ENCODE results near the gene CERS1.
A peak's percentile ranks its signal among the peaks of the same experiment; 100 is the strongest.

Gene CERS1

DNA sequence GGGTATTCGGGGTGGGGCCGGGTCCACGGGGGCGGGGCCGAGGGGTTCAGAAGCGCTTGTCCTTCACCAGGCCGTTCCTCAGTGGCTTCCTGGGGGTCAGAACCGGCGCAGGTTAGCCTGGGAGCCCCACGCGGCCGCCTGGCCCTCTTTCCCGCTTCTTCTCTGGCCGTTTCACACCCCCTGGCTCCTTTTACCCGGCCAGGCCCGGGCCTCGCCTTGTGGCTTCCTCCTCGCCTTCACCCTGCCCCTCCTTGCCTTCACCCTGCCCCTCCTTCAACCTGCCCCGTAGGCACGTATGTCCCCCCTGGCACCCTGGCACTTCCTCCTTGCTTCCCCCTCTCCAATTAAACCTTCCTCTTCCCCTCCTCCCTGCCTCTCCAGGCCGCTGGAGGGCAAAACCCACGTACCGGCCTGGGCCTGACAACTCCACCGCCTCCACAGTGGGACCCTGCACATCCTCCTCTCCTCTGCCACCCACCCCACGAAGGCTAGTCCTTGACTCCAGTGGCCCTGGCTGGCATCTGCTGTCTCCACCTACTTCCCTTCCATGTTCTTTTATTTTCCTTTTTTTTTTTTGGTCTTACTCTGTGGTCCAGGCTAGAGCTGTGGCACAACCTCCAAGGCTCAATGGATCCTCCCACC lies 25.3 kb downstream of the CERS1 start:
- peak in 3 of 4 experiments; percentile 17 to 34 (median 23) for DNase-seq

DNA sequence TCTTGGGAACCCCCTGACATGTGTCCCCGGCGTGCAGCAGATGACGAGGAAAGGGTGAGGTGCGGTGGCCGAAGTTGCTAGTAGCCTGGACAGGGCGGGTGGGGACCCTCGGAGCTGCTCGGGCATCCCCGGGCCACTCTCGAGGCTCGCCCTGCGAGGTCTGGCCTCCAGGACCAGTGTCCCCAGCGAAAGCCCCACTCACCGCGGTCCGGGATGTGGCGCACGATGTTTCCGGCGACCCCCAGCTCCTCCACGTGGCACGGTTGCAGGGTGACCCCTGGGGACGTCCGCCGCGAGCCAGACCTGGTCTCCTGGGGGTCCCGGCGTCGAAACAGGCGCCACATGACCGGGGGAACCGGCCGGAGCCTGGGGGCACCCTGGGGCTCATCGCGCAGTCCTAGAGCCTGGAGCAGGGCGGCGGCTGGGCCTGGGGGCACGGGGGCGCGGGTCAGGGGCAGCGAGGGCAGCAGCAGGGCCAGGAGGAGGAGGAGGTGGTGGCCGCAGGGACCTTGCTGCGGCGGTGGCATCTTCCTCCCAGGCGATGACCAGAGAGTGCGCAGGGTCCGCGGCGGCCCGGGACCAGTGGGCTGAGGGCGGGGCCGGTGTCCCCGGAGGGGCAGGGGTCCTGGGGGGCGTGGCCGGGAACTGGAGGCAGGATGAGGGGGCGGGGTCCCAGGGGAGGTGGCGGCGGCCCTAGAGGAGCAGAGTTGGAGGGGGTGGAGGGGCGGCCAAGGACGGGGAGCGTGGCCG lies 26.0 kb downstream of the CERS1 start:
- DNase-seq, result no peak

DNA sequence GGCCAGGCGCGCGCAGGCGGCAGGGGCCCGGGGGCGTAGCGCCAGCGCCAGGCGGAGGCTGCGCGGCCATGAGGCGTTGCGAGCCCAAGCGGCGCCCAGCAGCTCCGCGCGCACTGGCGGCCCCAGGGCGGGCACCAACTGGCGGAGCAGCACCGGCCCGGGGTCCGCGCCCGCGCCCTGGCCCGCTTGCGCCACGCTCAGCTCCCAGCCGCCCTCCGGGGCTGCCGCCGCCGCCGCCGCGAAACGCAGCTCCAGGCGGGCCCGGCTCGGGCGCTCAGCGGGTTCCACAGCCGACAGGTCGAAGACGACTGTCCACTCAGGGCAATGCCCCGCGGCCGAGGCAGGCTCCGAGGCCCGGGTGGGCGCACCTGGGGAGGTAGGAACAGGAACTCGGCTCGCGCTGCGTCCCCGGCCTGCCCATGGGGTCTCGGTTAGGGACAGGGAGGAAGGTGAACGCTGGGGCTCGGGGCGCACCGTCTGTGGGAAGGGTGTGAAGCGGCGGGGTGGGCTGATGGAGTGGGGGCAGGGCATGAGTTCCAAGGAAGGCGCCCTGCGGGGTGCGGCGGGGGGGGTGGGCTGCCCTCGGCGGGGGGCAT lies 26.8 kb downstream of the CERS1 start:
- DNase-seq, result no peak

DNA sequence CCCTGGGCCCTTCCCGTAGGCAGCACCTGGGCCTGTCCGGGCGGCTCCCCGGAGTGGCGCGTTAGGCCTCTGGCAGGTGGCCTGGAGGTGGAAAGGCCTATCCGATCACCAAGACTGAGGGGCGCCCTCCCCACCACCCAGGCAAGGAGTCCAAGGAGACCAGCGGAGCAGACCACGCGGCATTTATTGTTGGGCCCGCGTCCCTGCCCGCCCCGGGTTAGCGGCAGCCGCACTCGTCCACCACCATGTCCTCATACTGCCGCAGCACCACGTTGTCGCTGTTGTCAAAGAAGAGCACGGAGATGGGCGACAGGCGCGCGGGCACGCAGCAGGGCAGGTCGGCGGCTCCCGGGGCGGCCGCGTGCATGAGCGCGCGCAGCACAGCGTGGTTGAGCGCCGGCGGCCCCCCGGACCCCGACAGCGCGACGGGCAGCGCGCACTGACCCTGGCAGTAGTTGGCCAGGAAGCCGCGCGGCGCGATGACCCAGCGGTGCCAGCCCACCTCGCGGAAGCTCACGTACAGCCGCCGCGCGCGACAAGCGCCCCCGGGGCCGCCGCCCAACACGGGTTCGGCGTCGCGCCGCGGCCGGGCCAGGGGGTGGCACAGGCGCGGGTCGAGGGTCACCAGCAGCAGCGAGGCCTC lies 27.5 kb downstream of the CERS1 start:
- DNase-seq, result no peak

DNA sequence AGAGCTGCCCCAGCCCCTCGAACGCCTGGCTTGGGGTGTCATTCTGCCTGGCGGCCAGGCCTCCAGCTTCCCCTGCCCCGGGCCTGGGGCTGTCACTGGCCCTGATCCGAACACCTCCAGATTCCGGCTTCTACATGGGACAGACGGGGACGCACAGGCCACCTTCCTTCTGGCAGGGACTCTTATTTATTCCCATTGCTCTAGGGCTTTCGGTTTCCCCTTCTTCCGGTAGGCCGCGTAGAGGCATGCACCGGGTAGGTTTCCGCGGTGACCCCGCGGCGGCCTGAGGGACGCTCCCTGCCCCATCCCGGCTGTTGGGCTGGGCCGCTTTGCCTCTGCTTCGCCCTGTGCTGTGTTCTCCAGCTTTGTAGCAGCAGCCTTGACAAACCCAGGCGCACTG lies 28.2 kb downstream of the CERS1 start:
- no peak for DNase-seq

DNA sequence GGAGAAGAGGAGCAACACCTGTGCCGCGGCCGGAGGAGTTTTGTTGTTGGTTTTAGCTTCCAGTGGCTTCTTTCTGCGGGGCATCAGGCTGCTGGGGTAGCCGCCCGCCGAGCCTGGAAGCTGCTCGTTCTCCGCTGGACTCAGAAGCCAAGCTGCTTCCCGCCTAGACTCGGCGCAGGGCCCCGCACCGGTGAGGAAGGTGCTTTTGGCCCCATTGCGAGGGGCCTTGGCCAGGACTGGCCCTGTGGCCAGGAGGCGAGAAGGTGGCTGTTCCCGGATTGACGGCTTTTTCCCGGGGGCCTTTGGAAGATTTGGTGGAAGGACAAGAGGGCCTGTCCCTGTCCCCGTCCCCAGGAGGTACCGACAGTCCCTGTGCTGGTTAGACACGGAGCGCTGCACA lies 28.8 kb downstream of the CERS1 start:
- no peak for DNase-seq

DNA sequence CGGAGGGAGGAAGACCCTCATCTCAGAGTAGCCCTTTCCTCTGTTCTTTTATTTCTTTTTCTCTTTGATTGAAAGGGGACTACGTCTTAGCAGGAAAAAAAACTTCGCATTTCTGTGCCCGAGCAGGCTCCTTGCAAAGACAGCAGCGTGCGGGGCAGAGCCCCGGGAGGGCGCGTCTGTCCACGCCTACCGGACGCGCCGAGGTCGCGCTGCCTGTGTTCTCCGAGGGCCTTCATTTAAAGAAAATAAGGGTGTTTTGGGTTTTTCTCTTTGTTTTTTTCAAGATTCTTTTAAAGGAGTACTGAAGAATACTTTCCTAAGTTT lies 29.2 kb downstream of the CERS1 start:
- no peak for DNase-seq

DNA sequence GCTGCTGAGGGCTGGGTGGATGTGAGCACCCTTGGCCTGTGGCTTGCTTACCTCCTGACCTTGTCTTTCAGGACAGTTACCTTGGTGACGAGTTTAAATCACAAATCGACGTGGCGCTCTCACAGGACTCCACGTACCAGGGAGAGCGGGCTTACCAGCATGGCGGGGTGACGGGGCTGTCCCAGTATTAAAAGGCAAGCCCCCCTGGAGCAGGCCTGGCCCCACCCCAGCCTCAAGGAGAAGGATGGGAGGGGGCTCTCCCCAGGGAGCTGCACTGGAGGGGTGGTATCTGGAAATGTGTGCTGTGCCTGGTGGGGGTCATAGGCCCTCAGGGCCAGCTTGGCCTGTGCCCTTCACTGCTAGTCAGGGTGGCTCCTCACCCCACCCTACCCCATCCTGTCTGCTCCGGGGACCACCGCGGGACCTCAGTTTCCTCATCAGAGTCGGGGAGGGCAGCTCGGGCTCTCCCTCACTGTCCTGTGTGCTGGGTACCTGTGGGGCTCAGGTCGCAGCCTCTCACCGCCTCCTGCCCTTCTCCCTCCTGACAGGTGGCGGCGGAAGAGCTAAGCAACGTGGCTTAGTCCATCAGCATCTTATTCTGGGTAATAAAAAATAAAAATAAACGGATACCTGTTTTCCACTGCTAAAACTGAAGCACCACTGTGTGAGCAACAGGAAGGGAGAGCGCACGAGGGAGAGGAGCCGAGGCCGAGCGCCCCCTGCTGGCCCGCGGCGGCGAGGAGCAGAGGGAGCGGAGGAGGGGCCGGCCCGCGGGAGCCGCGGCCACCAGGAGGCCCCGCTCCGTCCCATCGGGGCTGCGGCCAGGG lies 29.8 kb downstream of the CERS1 start:
- peak; percentile 71 to 90 (median 84) for DNase-seq

DNA sequence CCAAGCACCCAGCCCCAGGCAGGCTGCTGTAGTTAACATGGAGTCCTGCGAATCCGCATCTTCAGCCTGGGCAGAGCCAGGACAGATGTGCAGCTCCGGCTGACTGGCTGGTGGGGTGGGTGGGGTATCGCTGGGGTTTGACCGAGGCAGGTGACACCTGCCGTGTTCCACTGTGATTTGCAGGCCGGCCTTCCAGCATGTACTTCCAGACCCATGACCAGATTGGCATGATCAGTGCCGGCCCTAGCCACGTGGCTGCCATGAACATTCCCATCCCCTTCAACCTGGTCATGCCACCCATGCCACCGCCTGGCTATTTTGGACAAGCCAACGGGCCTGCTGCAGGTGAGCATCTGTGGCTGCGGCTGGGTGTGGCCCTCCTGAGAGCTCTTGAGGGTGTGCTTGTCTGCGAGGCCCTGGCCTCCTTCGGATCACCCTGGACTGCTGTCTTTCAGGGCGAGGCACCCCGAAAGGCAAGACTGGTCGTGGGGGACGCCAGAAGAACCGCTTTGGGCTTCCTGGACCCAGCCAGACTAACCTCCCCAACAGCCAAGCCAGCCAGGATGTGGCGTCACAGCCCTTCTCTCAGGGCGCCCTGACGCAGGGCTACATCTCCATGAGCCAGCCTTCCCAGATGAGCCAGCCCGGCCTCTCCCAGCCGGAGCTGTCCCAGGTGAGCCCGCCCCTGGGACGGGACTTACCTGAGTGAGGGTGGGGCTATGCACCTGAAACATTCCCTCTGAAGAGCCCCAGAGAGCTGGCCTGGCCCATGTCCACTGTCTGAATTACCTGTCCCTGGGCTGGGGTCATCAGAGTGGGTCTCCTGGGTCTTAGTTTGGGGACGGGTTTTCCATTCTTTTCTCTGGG lies 30.6 kb downstream of the CERS1 start:
- DNase-seq, result no peak

DNA sequence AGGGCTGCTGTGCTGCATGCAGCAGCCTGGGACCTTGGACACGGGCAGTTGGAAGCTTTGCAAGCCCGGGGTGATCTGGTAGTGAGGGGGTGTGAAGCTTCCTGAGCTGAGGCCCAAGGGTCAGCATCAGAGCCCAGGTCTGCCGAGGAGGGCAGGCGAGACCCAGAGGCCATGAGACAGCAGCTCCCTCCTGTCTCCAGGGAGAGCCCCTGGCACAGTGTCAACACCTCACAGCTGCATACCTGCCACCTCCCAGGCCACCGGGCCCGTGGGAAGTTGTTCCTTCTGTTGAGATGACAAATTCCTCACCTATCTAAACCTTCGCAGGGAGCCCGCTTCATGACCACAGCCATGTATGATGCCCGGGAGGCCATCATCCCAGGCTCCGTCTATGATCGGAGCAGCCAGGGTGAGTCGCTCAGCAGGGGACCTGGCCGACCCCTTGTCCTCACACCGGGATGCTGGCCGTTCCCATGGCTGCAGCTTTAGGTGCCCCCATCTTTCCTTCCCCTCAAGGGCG lies 32.1 kb downstream of the CERS1 start:
- no peak for DNase-seq

DNA sequence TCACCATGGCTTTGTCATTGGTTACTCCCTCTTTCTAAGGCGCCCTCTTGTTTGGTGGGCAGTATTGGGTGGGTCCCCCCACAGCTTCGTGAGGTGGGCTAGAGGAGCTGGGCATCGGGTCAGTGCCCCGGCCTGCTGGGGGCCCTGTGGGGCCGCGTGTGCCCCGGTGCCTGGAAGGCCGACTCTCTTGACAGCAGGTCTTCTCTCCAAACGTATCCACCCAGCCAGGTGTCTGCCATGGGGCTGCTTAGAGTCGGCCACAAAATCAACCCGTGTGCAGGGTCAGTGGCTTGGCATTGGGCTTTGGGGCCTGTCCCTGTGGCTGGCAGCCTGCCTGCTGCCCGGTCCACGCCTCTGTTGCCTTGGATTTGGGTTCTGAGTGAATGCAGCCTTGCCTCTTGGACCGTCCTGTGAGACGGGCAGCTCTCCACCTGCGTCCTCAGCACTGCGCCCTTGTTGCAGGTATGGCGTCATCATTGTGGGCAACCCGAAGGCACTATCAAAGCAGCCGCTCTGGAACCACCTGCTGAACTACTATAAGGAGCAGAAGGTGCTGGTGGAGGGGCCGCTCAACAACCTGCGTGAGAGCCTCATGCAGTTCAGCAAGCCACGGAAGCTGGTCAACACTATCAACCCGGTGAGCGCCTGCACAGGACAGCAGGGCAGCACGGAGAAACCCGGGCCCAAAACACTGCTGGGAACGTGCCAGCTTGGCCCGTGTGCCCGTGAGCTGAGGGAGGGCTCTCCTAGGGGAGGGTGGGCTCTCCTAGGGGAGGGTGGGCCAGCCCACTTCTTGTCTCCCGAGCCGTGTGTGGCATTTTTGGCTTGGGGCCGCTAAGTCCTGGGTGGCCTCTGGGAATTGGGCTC lies 32.7 kb downstream of the CERS1 start:
- no peak for DNase-seq

DNA sequence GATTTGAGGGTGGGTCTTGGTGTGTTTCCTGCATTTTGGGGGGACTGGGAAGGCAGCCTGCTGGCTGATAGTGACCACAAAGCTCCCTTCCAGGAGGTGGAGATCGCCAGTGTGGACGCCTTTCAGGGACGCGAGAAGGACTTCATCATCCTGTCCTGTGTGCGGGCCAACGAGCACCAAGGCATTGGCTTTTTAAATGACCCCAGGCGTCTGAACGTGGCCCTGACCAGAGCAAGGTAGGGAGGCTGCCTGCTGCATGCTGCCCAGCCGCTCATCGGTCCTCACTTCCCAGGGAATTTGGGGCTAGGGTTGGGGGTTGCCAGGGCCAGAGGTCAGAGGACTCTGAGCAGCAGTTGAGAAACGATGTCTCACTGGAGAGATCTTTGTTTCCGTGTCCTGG lies 34.0 kb downstream of the CERS1 start:
- DNase-seq, result no peak

DNA sequence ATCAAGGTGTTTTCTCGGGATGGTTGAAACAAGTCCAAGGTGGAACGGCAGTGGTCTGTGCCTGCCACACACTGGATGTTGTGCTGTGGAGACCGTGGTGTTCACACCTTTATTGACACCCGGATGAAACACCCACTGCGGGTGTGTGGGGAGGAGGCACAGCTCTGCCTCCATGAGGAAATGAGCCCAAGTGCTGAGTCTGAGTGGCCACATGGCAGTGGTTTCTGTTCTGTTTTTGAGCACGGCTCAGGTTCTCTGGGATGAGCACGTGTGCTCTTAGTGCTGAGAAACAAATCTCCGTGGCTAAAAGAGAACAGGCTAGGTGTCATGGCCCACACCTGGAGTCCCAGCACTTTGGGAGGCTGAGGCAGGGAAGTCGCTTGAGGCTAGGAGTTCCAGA lies 34.7 kb downstream of the CERS1 start:
- peak; percentile 11 to 54 (median 36) for DNase-seq

DNA sequence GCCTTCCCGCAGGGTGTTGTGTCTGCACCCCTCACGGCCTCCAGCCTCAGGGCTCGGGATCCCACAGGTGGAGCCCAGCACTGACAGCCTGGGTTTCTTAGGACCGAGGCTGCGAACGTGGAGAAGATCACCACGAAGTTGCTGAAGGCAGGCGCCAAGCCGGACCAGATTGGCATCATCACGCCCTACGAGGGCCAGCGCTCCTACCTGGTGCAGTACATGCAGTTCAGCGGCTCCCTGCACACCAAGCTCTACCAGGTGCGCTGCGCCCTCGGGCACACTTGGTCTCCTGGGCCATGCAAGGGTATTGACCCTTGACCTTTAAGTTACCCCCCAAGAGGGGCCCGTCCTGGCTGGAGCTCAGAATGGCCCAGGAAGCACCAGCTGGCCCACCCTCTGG lies 35.2 kb downstream of the CERS1 start:
- no peak for DNase-seq

DNA sequence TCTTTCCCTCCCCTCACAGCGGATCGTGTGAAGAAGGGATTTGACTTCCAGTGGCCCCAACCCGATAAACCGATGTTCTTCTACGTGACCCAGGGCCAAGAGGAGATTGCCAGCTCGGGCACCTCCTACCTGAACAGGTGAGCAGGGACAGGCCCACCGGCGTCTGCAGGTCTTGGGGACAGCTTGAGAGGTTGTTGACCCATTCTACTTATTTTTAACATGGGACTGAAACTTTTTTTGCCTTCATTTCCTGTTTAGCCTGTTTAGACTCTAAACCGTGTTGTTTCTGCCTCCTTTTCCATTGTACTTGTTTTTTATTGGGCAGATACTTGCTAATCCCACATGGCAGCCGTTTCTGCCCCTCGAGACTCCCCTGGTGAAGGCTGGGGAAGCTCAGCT lies 35.7 kb downstream of the CERS1 start:
- DNase-seq, result no peak

DNA sequence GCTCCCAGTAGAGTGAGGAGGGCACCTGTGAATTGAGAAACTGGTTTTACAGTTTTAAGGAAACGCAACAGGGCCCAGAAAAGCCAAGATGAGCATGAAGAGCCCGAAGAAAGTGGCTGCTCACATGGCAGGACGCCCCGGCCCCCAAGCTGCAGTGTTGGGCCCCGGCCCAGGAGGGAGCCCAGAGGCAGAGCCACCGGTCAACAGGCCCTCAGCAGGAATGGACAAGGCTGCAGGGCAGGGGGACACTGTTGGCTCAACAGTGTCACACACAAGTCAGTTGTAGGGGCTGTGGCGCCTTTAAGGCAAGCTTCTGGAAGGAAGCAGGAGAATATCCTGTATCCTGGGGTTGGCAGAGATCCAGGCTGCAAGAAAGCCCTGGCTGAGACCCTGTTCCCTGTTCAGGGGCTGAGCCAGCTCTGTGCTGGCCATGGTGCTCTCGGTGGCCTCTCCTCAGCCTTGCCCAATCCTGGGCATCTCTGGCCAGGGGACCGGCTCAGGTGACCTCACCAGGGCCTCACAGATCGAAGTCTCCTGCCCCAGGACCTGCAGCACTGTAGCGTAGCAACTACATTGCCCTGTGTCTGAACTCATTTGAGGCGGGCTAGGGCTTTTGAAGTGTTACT lies 36.2 kb downstream of the CERS1 start:
- no peak for DNase-seq

DNA sequence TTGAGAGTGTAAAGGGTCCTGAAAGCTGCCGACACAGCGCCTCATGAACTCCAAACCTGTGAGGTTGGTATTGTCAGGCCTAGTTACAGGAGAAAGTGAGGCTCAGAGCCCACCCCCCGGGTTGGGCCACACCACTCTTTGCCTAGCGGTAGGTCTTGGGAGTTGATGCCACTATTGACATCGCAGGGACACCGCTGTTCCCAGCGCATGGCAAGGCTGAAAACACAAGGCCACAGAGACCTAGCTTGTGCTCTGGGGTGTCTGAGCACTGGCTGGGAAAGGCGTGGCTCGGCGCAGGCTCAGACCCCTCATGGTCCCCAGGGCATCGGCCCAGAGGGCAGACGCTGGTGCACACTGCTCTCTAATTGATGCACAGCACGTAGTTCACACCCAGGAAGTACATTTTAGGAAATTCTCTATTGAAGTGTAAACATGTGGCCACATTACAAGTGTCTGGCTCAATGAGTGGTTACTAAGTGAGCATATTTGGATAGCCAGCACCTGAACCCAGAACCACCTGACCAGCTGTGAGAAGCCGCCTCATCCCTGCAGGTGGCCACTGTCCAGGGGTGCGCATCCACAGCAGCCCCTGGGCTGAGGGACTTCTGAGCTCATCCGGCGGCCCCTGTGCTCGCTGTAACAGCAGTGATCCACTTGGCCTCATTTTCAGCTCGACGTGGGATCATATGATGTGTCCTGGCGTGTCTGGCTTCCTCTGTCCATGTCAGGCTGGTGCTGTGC lies 36.9 kb downstream of the CERS1 start:
- DNase-seq, result no peak

DNA sequence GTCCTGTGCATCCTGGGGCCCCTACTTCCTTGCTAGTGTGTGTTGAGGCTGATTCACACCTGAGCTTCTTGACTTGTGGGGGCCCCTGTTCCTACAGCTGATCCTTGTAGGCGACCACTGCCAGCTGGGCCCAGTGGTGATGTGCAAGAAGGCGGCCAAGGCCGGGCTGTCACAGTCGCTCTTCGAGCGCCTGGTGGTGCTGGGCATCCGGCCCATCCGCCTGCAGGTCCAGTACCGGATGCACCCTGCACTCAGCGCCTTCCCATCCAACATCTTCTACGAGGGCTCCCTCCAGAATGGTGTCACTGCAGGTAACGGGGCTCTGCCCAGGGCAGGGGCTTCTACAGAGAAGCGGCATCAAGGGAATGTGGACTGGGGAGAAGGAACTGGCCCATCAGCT lies 38.7 kb downstream of the CERS1 start:
- DNase-seq, result no peak

DNA sequence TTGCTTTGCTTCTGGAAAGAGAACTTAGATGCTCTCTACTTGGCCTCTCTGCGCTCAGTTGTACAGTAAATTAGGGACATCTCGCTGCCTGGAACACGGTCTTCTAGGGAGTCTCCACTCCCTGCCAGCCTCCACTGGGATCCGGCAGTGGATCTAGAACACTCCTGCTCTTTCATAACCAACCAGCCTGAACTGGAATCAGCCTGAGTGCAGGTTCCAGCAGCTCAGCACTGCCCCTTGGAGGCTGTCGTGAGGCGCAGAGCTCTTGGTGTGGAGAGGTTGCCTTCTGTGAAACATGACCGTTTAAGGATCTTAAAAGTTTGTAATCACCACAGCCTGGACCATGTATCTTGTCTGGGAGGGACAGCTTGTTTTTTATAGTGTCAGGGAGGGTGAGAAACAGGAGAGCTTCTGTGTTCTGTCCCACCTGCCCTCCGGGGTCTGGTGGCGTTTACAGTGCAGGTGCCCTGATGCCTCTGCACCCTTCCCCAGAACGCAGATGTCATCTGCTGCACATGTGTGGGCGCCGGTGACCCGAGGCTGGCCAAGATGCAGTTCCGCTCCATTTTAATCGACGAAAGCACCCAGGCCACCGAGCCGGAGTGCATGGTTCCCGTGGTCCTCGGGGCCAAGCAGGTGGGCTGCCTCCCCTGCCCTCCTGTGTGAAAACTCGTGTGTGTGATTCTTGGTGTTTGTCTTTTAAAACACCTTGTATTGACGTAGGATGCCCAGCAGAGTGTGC lies 39.4 kb downstream of the CERS1 start:
- peak in 1 of 4 experiments; percentile 29 for DNase-seq

Measured in suppressor macrophage (primary cell).